HG03025 (cell line): ENCODE measurements around the gene PCGF6.

Experiments
- ATAC-seq: cut with Tn5 transposase; IDR thresholded peaks from one replicate; pipeline ENCODE4 v1.9.1; 2021; ENCODE audit warnings: mild to moderate bottlenecking, moderate library complexity; ENCODE audit not compliant: unreplicated experiment, low FRiP score

Gene PCGF6

GRCh38 chr10:103327906-103328305, 23.0 kb downstream of the PCGF6 start:
- ATAC-seq = no peak

GRCh38 chr10:103316087-103316486, 34.9 kb downstream of the PCGF6 start:
- ATAC-seq = no peak

- ATAC-seq = no peak
Measured at GRCh38 chr10:103310197-103310596, 40.7 kb downstream of the PCGF6 start.

- ATAC-seq = no peak
Measured at GRCh38 chr10:103307594-103307993, 43.3 kb downstream of the PCGF6 start.

- ATAC-seq = no peak
Measured at GRCh38 chr10:103295374-103296015, 55.4 kb downstream of the PCGF6 start.

GRCh38 chr10:103291588-103291987, 59.4 kb downstream of the PCGF6 start:
- ATAC-seq = no peak

GRCh38 chr10:103287992-103288391, 62.9 kb downstream of the PCGF6 start:
- no peak for ATAC-seq

GRCh38 chr10:103284170-103284569, 66.8 kb downstream of the PCGF6 start:
- no peak for ATAC-seq

GRCh38 chr10:103282961-103283360, 68.0 kb downstream of the PCGF6 start:
- no peak for ATAC-seq

GRCh38 chr10:103281753-103282152, 69.2 kb downstream of the PCGF6 start:
- ATAC-seq = no peak

GRCh38 chr10:103280506-103280905, 70.4 kb downstream of the PCGF6 start:
- no peak for ATAC-seq

- ATAC-seq = no peak
Measured at GRCh38 chr10:103280031-103280430, 70.9 kb downstream of the PCGF6 start.

GRCh38 chr10:103278862-103279298, 72.1 kb downstream of the PCGF6 start:
- no peak for ATAC-seq

GRCh38 chr10:103278537-103278823, 72.5 kb downstream of the PCGF6 start:
- no peak for ATAC-seq

- no peak for ATAC-seq
Measured at GRCh38 chr10:103277713-103278536, 73.0 kb downstream of the PCGF6 start.

- no peak for ATAC-seq
Measured at GRCh38 chr10:103276896-103277712, 73.8 kb downstream of the PCGF6 start, which contains the start of gene INA. INA (plus strand) TSS chr10:103277138; CDS start chr10:103277212, 74 bp downstream.

GRCh38 chr10:103276251-103276895, 74.6 kb downstream of the PCGF6 start:
- ATAC-seq = no peak

GRCh38 chr10:103273041-103273441, 77.9 kb downstream of the PCGF6 start:
- ATAC-seq = no peak

GRCh38 chr10:103265717-103266329, 85.1 kb downstream of the PCGF6 start:
- ATAC-seq = no peak

- ATAC-seq = no peak
Measured at GRCh38 chr10:103262229-103262628, 88.7 kb downstream of the PCGF6 start.
